Umbilical cord (tissue), 2 donors: ENCODE data around the gene SLC1A2. TPM values are rescaled to one million over a fixed set of nuclear protein-coding genes. Genes with fewer than 3 reads are reported as not detected.

Experiments used
- DNase-seq: peaks from one replicate; pipeline ENCODE4 v3.0.0-alpha.2; 2015; ENCODE audit warnings: low spot score
- total RNA-seq: library from RNA; depleted of rRNA; stranded (reverse); fragments of >200 nt; gene quantifications from one replicate; pipeline ENCODE4 v1.2.3, GENCODE V29; 2014; ENCODE audit warnings: low replicate concordance; ENCODE audit not compliant: insufficient read depth

The SLC1A2 gene
- total RNA-seq, 1 donor from 2014 or later: 12.0 TPM

- no peak for DNase-seq
Observed at GRCh38 chr11:35330156-35330889, 89.0 kb downstream of the SLC1A2 start.

GRCh38 chr11:35327829-35328228 is 91.5 kb downstream of the SLC1A2 start:
- no peak for DNase-seq

GRCh38 chr11:35326266-35326879 is 93.0 kb downstream of the SLC1A2 start:
- DNase-seq: no peak

GRCh38 chr11:35324981-35325380 is 94.4 kb downstream of the SLC1A2 start:
- no peak for DNase-seq

- DNase-seq: no peak
Observed at GRCh38 chr11:35324183-35324886, 95.0 kb downstream of the SLC1A2 start.

- no peak for DNase-seq
Observed at GRCh38 chr11:35323076-35323868, 96.1 kb downstream of the SLC1A2 start.

GRCh38 chr11:35322318-35322979 is 96.9 kb downstream of the SLC1A2 start:
- DNase-seq: no peak

GRCh38 chr11:35321532-35322317 is 97.6 kb downstream of the SLC1A2 start:
- DNase-seq: no peak

- no peak for DNase-seq
Observed at GRCh38 chr11:35321111-35321510, 98.2 kb downstream of the SLC1A2 start.

- DNase-seq: no peak
Observed at GRCh38 chr11:35318977-35319925, 100.1 kb downstream of the SLC1A2 start.

GRCh38 chr11:35318309-35318708 is 101.0 kb downstream of the SLC1A2 start:
- no peak for DNase-seq

GRCh38 chr11:35317253-35317652 is 102.1 kb downstream of the SLC1A2 start:
- DNase-seq: no peak

- no peak for DNase-seq
Observed at GRCh38 chr11:35316161-35316560, 103.2 kb downstream of the SLC1A2 start.

- no peak for DNase-seq
Observed at GRCh38 chr11:35313760-35314153, 105.6 kb downstream of the SLC1A2 start.

GRCh38 chr11:35313066-35313759 is 106.1 kb downstream of the SLC1A2 start:
- peak; percentile 18 for DNase-seq

GRCh38 chr11:35311331-35311730 is 108.0 kb downstream of the SLC1A2 start:
- no peak for DNase-seq

GRCh38 chr11:35308157-35308556 is 111.2 kb downstream of the SLC1A2 start:
- DNase-seq: peak; percentile 24

GRCh38 chr11:35307221-35307621 is 112.1 kb downstream of the SLC1A2 start:
- no peak for DNase-seq
